Left lung (tissue), 10 donors: ENCODE results near the gene MID1. TPM values are rescaled to one million over a fixed set of nuclear protein-coding genes. Genes with fewer than 3 reads are reported as not detected.

Experiments
- ATAC-seq: fragments of 200-7000 bp; cut with Tn5 transposase; one replicate; pipeline ENCODE4 v1.9.1; 2020; ENCODE audit warnings: moderate library complexity
- DNase-seq, 4 donors: peaks; one replicate each; pipeline ENCODE4 v3.0.0-alpha.2; 2013 to 2020
- H3K27ac ChIP-seq, 2 donors: fragments of 200-600 bp; sonication (generic) in 1 of 2; one replicate each; pipeline versions ENCODE4 v1.5.0 to v1.8.0; 2020 to 2021
- H3K27me3 ChIP-seq, 2 donors: fragments of 200-600 bp; sonication (generic) in 1 of 2; one replicate each; pipeline versions ENCODE4 v1.5.0 to v1.8.0; 2020 to 2021
- H3K36me3 ChIP-seq, 2 donors: fragments of 200-600 bp; sonication (generic) in 1 of 2; one replicate each; pipeline versions ENCODE4 v1.5.0 to v1.8.0; 2020 to 2021
- H3K4me1 ChIP-seq, 2 donors: fragments of 200-600 bp; one replicate each; pipeline ENCODE4 v1.8.0; 2021
- H3K4me3 ChIP-seq, 2 donors: fragments of 200-600 bp; sonication (generic) in 1 of 2; one replicate each; pipeline versions ENCODE4 v1.5.0 to v1.8.0; 2020 to 2021; ENCODE audit warnings: mild to moderate bottlenecking in 1 of 2
- H3K9me3 ChIP-seq, 2 donors: fragments of 200-600 bp; sonication (generic) in 1 of 2; one replicate each; pipeline versions ENCODE4 v1.5.0 to v1.8.0; 2020 to 2021
- intact Hi-C, 2 donors: fragments of 100-400 bp; cut with DNase I; formaldehyde crosslinking; loops; one replicate each; pipeline versions ENCODE4 v1.11.2 to v1.14.2; 2022
- polyA plus RNA-seq, 6 donors: library from polyadenylated mRNA; unstranded; fragments of 120-200 nt; gene quantifications; one replicate each; pipeline ENCODE4 v1.2.1, GENCODE V29; 2013; ENCODE audit not compliant: insufficient read length in 6 of 6
- total RNA-seq, 2 donors: library from RNA; stranded (reverse); fragmentation: NEBNext Ultra II Directional; extraction: Animal tissue kit (Norgen Biotek cat#: 25700); gene quantifications; one replicate each; pipeline ENCODE4 v1.2.1, GENCODE V29; 2021
- TF ChIP-seq, protein P1 (sequence below), 2 donors: fragments of 200-600 bp; sonication (generic) in 1 of 2; IDR thresholded peaks; one replicate each; pipeline versions ENCODE4 v1.5.0 to v1.8.0; 2021; ENCODE audit warnings: antibody characterized with exemption in 2 of 2
- donor health status: DM: no; HTN: yes; CAD: no.
- donor health status: DM: no; HTN: no; CAD: no.

MID1 gene
- total and polyA plus RNA-seq, 8 donors = 19.3 to 29.8 (median 24.2) TPM

- TF ChIP-seq, protein P1, sequence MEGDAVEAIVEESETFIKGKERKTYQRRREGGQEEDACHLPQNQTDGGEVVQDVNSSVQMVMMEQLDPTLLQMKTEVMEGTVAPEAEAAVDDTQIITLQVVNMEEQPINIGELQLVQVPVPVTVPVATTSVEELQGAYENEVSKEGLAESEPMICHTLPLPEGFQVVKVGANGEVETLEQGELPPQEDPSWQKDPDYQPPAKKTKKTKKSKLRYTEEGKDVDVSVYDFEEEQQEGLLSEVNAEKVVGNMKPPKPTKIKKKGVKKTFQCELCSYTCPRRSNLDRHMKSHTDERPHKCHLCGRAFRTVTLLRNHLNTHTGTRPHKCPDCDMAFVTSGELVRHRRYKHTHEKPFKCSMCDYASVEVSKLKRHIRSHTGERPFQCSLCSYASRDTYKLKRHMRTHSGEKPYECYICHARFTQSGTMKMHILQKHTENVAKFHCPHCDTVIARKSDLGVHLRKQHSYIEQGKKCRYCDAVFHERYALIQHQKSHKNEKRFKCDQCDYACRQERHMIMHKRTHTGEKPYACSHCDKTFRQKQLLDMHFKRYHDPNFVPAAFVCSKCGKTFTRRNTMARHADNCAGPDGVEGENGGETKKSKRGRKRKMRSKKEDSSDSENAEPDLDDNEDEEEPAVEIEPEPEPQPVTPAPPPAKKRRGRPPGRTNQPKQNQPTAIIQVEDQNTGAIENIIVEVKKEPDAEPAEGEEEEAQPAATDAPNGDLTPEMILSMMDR (IDR thresholded peaks at IDR 0.05) = no peak
- Histone ChIP-seq H3K4me3 (no peak overlapping the region), H3K27me3 (no peaks in the 10 kb centered on the region), H3K4me1 (no peaks in the 10 kb centered on the region), H3K27ac (no peak overlapping the region), H3K9me3 (no peaks in the 10 kb centered on the region), H3K36me3 (no peaks in the 10 kb centered on the region)
- no peak for ATAC-seq
- intact Hi-C loops = no loop called here
- DNase-seq = no peak
Measured at GRCh38 chrX:10574663-10575062, 45.7 kb downstream of the MID1 start.

- ATAC-seq = no peak
- Histone ChIP-seq H3K4me1 (no peaks in the 10 kb centered on the region), H3K27me3 (no peaks in the 10 kb centered on the region), H3K36me3 (no peaks in the 10 kb centered on the region), H3K4me3 (no peak overlapping the region), H3K9me3 (no peaks in the 10 kb centered on the region), H3K27ac (no peak overlapping the region)
- intact Hi-C loops = no loop called here
- DNase-seq = no peak
- TF ChIP-seq, protein P1 (IDR thresholded peaks at IDR 0.05) = no peak
Measured at GRCh38 chrX:10571260-10571659, 49.1 kb downstream of the MID1 start.

GRCh38 chrX:10570601-10571000 is 49.8 kb downstream of the MID1 start:
- intact Hi-C loops = no loop called here

DNA sequence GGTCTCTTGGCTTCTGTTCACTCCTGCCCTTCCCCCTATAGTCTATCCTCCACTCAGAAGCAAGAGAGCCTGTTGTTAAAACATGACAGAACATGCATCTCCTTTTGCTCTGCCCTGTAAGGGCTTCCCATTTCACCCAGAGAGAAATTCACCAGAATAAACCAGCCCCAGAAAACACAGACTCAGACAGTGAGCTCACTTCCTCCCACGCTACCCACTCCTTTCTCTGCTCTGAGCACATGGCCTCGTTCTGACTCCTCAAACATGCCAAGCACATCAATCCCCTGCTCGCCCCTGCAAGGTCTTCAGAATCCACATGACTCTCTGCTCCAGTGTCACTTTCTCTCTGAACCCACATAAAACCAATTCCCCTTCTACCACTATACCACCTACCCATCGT is 50.4 kb downstream of the MID1 start:
- Histone ChIP-seq H3K27me3 (no peaks in the 10 kb centered on the region), H3K9me3 (no peaks in the 10 kb centered on the region), H3K27ac (no peak overlapping the region), H3K4me3 (no peak overlapping the region), H3K4me1 (no peaks in the 10 kb centered on the region), H3K36me3 (no peaks in the 10 kb centered on the region)
- DNase-seq (no peak), ATAC-seq (peak; percentile 26)
- TF ChIP-seq, protein P1 (IDR thresholded peaks at IDR 0.05) = no peak
- intact Hi-C loops = no loop called here

More at GRCh38 chrX:10570601-10571000, 49.8 kb downstream of the MID1 start:
- no peaks in the 10 kb centered on the region for H3K9me3 ChIP-seq
- no peaks in the 10 kb centered on the region for H3K36me3 ChIP-seq
- no peaks in the 10 kb centered on the region for H3K27me3 ChIP-seq
- H3K4me1 ChIP-seq = no peaks in the 10 kb centered on the region
- ATAC-seq (no peak), DNase-seq (no peak)
- no peak overlapping the region for H3K27ac ChIP-seq
- TF ChIP-seq, protein P1 (IDR thresholded peaks at IDR 0.05) = no peak
- no peak overlapping the region for H3K4me3 ChIP-seq

- DNase-seq (no peak), ATAC-seq (no peak)
- TF ChIP-seq, protein P1 (IDR thresholded peaks at IDR 0.05) = no peak
- Histone ChIP-seq H3K9me3 (no peaks in the 10 kb centered on the region), H3K4me1 (no peaks in the 10 kb centered on the region), H3K27me3 (no peaks in the 10 kb centered on the region), H3K27ac (no peak overlapping the region), H3K36me3 (no peaks in the 10 kb centered on the region), H3K4me3 (no peak overlapping the region)
- intact Hi-C loops = no loop called here
Measured at GRCh38 chrX:10568428-10568827, 52.0 kb downstream of the MID1 start.
